GM21737 (cell line): ENCODE results near the gene GNS.

Experiments used
- ATAC-seq: cut with Tn5 transposase; IDR thresholded peaks from one replicate; pipeline ENCODE4 v1.9.1; 2021; ENCODE audit warnings: mild to moderate bottlenecking, moderate library complexity; ENCODE audit not compliant: unreplicated experiment

Gene GNS

DNA sequence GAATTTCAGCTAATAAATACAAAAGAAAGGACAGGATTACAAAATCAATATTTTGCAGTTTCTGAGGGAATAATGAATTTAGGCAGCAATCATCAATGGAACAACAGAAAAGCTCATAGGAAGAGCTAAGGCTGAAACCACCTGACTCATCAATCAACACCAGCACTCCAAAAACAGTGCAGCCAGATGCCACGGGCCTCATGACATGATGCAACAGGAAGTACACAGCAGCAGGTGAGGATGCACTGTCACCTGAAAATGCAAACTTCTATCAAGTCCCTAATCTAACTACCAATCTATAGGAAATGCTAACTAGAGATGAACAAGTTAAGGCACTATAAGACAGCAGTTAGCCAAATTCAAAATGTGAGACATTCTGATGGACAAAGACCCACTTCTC lies 21.7 kb downstream of the GNS start:
- no peak for ATAC-seq

DNA sequence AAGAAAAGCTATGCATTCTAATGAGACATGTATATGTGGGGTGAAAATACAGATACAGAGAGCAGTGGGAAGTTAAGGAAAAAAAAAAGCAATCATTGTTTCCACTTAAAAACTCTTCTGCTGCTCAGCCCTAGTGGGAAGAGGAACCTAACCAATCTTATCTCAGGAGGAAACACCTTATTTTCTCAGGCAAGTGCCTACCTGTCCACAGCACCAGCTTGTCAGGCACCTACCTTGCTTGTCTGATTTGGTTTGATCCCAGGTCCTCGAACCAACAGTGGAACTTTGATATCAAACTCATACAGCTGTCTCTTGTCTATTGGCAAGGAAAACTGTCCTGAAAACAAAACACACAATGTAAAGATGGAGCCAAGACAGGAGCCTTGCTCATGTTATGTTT lies 22.4 kb downstream of the GNS start:
- no peak for ATAC-seq

DNA sequence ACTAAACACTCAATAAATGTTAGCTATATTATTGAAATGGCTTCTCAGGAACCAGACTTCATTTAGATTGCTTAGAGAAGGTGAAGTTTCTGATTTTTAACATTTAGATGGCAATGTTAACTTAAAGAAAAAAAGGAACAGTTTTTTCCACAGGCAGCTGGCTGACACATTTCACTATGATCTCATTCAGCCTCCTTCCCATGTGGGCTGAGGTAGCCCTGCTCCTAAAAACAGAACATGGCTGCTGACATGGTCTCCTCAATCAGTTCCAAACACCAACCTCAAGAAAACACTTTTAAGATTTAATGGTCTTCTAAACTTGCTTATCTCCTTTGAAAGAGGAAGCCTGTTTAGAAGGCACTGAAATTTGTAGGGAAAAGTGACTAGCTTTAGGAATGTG lies 23.8 kb downstream of the GNS start:
- ATAC-seq = no peak

DNA sequence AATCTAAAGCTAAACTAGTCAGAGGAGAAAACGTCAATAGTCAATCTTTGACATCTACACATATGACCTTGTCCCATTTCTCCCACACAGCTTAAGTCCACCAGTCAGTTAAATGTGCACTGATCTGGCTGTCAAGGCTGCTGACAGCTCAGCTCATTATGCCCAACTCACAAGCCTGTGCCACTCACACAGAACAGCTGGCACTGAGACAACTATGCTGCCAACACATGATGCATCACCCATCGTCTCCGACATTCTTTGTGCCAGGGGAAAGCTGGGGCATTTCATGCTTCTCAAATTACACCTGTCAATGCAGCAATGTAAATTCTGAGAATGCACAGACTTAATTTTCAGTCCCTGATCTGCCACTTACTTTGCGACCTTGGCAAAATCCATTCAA lies 25.3 kb downstream of the GNS start:
- no peak for ATAC-seq

DNA sequence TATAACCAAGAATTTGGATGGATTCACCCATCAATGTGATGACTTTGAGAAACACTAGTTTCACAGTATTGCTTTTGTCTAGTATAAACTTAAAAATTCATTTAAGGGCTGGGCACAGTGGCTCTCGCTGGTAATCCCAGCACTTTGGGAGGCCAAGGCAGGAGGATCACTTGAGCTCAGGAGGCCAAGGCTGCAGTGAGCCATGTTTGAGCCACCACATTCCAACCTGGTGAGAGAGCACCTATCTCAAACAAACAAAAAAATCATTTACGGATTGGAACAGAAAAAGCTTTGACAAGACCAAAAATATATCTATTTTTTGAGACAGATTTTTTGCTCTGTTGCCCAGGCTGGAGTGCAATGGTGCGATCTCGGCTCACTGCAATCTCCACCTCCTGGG lies 27.5 kb downstream of the GNS start:
- no peak for ATAC-seq

DNA sequence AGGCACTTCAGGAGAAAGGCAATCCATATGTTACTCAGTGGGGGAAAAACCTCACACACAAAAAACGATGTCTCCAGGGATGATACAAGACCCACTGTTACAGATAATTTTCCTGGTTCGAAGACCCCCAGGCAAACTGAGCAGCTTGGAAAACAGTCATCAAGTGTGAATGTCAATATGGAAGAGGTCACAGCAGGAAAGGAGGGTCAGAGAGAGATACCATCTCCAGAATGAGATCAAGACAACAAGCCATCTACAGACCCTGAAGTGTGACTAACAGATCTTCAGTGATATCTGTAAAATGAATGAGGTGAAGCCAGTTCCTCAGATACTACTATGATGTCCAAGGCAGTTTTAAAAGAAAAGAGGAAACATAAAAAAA lies 28.6 kb downstream of the GNS start:
- no peak for ATAC-seq

DNA sequence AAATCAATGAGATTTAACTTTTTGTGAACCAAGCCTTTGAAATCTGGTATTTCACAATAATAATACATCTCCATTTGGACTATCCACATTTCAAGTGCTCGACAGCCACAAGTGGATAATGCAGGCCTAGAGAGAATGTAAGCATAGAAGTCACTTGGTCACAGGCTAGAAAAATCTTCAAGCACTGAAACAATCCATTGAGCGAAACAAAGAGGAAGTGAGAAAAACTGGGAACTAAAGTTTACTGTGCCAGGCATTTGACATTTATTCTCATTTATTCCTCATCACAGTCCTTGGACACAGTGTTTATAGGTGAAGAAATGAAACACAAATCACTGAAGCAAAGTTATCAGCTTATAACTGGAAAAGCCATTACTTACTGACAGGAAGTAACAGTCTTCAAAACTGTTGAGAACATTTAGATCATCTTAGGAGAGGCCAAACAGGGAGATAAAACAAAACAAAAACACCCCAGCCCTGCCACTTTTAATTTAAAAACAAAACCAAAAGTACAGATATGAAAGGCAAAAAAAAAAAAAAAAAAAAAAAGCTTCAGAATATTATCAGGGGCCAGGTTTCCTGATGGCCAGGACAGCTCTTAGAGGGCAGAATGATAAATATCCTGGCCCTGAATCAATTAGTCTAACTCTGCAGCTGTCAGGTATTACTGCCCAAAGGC lies 29.2 kb downstream of the GNS start:
- no peak for ATAC-seq

DNA sequence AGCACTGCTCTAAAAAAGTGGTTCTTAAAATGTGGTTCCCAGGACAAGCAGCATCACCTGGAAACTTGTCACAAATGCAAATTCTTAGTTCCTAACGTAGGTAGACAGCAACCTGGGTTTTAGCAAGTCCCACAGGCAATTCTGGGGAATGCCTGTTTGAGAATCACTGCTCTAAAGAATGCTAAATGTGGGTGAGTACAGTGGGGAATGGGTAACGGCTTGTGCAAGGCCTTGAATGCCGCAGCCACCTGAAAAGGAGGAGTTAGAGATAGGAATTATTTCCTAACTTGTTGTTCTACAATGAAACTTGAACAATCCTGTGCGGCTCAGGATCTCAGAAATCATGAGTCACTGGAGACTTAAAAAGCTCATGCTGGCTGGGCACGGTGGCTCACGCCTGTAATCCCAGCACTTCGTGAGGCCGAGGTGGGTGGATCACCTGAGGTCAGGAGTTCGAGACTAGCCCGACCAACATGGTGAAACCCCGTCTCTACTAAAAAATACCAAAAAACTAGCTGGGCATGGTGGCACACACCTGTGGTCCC lies 34.9 kb downstream of the GNS start:
- no peak for ATAC-seq

DNA sequence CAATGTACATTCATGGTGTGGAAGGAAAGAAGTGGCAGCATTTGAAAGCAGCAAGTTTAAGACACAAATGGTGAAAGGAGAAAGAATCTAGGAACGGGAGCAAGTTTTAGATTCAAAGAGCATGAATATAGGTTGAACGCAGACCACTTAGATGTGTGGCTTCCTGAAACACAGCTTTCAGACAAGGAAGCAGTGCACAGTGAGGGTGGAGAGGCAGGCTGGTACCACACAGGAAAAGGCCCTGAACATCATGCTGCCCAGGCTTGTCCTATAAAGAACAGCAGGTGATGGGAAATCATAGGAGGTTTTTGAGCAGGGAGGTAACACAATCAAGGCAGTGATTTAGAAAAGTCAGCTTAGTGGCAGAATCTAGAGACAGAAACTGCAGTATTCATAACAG lies 35.6 kb downstream of the GNS start:
- ATAC-seq = no peak

DNA sequence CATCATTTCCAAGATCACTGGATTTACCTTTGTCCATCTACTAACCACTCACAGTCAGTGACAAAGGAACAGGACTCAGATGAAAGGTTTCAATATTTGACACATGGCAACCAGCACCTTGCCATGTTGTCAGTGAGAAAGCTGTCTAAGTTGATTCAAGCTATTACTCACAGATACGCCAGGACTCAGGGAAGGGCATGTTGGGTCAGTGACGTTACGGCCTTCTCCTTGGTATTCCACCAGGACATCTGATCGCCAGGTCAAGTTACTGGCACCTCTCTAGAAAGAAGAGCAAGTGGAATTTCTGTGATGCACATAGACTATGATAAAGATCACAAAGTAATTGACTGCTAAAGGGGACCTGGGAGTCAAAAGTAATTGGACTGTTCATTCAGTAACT lies 36.4 kb downstream of the GNS start:
- no peak for ATAC-seq

DNA sequence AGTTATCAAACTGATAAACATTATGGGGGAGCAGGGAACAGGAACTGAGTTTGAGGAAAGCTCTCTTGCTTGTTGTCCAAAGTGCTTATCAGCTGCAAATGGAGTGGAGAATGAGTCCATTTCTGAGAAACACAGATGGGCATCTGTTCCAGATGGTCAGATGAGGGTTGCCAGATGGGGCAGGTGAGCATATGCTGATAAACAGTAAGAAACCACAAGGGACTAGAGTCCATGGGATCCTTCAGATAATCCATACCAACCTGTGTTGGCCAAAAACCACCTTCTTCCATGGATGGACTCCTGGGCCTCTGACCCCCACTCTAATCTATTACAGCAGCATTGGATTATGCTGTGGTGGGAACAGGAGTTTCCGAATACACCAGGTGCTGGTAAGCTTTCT lies 38.3 kb downstream of the GNS start:
- no peak for ATAC-seq

DNA sequence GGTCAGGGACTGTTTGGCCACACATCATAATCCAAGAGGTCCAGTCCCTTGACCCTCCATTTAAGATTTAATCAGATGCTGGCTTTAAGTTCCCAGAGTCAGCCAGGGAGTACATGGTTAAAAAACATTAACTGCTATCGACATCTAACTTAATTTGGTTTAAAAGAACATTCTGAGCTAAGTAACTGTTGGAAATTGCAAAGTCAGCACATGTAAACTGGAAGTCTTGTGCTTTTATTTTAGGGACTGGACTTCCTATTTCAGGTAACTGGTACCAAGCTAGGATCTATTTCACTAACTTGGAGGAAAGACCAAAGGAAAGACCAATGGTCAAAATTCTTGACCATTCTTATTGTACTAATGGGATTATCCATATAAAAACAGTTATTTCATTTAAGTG lies 40.6 kb downstream of the GNS start:
- no peak for ATAC-seq

DNA sequence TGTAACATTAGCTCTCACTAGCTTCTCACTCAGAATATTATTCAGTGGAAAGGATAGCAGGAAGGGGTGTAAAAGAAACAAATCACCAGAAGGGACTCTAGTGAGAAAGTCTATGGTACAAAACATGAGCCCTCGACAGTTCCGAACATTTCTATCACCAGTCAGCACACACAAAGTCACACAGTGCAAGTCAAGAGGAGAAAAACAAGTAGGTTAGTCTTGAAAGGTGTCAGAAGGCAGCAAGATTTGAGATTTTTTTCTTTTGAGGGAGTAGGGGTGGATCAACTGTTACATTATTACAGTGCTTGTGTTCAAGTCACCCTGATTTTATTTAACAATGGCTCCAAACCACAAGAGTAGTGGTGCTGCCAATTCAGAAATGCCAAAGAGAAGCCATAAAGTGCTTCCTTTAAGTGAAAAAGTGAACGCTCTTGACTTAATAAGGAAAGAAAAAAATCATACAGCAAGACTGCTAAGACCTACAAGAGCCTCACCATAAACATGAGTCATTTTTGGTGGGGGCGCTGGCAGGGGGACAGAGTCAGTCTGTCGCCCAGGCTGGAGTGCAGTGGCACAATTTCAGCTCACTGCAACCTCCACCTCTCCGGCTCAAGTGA lies 42.3 kb downstream of the GNS start:
- no peak for ATAC-seq

DNA sequence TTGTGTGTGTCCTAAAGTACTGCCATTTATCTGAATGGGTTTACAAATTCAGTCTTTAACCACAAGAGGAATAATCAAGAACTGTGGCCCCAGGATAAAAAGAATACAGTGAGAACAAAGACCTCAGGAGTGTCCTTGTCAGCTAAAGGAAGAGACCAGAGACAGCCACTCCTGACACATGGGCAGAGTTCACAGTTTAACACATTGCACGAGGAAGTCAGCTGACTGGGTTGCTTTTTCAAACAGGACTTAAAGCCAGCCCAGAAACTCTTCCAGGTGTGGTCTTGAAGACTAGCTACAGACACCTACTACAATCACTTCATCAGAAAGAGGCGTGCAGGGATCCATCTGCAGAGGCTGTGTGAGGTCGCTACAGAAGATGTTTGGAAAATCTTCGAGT lies 42.8 kb downstream of the GNS start:
- ATAC-seq = no peak

DNA sequence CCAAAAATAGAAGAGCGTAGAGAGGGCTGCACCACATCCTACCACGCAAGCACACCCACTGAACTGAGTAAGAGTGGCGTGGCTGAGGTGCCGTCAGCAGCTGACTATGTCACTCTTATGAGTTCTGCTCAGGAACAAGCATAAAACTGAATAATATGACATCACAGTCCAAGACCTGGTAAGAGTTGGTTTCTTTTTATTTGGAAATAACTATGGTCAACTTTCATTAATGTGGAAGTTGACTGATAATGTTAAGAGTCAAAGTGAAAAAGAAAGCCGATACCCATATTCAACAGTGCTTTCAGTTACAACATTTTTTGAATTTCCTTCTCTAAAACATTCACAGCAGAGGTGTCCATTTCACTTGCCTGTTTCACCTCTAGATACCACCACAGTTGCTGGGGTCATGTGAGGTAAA lies 44.6 kb downstream of the GNS start:
- ATAC-seq = peak; percentile 60

DNA sequence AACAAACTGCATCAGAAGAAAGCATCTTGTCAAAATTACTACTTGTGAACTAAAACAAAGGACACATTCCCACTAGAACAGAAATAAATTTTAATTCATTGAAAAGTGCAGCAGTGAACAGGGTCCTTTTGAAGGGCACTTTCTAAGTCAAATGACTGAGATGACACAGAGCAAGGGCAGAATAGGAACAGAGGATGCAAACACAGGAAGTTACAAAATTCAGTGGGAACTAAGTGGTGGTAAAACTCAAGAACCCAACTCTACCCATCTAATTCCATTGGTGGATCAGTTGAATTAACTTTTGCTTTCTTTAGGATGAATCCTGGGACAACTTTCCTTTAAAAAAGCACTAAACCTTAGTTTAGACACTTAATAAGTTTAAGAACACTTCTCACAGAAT lies 45.8 kb downstream of the GNS start:
- no peak for ATAC-seq

DNA sequence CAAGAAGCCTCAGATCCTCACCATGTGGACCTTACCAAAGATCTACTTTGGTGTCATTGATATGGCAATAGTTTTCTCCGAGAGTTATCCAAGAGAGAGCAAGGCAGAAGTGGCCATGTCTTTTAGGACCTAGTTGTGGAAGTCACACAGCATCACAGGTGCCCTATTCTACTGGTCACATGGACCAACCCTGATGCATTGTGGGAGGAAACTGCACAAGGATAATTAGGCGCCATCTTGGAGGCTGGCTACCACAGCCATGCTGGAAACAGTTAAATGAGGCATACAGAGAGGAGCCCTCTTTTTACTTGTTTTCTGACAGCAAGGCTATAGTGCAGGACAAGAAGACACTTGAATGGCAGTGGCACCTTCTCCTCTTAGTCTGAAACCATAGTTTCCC lies 49.8 kb downstream of the GNS start:
- no peak for ATAC-seq

DNA sequence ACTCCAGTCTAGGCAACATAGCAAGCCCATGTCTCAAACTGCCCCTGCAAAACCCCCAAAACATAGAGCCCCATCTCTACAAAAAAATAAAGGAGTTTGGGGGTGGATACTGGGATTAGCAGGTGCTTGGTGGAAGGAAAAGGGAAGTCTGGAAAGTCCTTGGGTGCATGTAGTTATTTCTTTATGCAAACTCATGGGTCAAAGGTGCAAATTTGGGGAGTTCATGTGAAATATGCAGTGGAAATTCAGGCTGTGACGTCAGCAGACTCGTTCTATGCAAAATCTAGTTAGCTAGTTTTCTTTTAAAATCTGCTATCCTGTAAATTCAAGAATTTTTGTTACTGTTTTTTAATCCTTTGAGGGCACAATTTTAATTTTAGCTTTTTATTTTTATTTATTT lies 51.3 kb downstream of the GNS start:
- no peak for ATAC-seq

DNA sequence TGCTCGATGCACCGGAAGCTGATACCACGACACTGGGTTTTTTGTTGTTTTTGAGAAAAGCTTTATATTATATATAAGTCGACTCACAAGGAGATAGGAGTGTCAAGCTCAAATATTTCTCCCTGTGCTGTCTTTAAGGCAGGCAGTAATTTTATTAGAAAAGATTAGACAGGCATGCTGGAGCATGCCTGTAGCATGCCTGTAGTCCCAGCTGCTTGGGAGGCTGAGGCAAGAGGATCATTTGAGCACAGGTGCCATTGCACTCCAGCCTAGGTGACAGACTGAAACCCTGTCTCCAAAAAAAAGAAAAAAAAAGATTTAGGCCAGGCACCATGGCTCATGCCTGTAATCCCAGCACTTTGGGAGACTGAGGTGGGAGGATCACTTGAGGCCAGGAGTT lies 51.8 kb downstream of the GNS start:
- no peak for ATAC-seq

DNA sequence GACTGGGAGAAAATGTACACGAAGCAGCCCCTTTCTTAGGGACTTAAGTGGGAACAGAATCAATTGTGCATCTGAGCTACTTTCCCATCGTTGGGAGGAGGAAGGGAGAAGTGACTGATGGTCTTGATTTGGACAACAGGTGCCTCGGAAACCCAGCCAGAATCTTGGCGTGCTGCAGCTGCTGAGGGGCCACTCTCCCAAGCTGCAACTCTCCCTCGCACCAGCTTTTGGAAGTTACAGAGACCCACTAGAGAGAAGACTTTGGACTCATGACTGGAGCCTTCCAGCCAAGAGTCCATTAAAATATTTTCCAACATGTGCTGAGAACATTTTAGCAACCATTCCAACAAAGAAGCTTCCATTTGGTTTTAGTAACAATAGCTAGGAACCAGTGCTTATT lies 52.3 kb downstream of the GNS start:
- ATAC-seq = no peak

DNA sequence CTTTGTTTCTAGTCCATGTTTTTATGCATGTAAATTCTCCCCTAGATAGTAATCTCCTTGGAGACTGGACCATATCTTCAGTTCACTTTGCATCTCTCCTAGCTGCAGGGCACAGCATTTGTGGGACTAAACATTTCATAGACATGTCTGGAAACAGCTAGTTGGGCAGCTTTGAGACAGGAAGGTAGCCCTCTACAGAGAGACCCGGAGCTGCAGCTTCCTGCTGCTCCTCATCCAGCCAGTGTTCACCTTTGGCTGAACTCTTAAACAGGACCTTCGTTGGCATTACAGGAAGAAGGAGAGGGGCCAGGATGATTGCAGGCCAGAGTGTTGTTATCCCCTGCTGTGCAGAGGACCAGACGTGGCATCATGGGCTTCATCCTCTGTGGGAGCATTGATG lies 52.9 kb downstream of the GNS start:
- ATAC-seq = no peak

DNA sequence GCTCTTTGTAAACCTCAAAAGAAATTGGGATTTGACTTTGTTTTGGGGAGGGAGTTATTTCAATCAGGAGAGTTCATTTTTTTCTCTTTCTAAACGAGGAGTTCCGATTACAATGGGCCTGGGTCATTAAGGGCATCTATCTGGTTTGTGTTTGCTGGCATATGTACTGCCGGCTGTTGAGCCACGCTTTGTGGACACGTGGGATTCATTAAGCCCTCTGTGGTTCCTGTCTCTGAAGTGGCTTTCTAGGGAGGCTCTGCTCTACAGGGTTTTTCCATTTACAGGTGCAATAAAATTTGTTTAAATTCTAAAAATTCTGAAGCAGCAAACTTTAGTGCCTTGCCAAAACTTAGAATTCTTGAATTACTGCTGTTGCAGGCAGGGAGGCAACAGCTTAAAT lies 57.9 kb downstream of the GNS start:
- ATAC-seq = no peak

DNA sequence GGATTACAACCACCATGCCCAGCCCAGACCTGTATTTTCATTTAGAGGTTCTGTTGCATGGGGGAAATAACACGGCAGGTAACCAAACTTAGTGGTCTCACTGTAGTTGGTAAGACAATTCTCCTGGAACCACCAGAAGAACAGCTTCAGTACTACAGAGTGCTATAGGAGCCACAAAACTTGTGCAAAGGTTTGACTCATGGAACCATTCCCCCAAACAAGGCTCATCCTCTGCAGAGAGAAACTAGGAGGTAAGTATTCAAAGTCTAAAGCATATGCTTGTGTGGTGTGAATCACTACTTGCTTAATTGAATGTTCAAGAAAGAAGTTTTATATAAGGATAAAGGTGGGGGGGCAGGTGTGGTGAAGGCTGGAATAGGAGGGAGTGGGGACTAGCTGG lies 58.7 kb downstream of the GNS start:
- ATAC-seq = no peak
